Fibroblast of lung (primary cell): ENCODE data around the gene KIAA0232.

Source experiments
- EZH2 ChIP-seq: IDR thresholded peaks from 2 replicates; pipeline ENCODE4 v1.5.1; 2012; ENCODE audit warnings: low read length, control low read depth, mild to moderate bottlenecking; ENCODE audit errors: missing control alignments
- TF ChIP-seq, protein P1 (sequence below), 2 donors: IDR thresholded peaks in 1 of 2; conservative IDR thresholded peaks in 1 of 2; 1 replicate in 1 of 2; 2 replicates in 1 of 2; pipeline ENCODE4 v1.5.1; 2011 to 2012; ENCODE audit warnings: low read length in 2 of 2, control low read depth in 1 of 2, inconsistent platforms in 1 of 2, low read depth in 1 of 2, mild to moderate bottlenecking in 1 of 2

DNA sequence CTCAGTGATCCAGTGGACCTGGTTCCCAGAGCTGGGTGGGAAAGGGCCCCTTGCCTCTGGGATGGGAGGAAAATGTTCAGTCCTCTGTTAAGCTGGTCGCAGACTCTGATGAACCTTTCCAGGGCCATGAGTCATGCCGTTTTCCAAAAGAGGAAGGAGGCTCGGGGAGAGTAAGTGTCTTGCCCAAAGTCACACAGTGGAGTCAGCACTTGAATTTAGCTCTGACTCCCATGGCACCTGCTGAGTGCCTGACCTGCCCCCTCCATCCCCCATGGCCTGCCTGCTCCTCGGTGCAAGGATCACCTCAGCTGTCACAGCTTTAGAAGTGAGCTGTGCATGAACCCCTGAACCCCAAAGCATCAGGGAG, 14.0 kb upstream of the KIAA0232 start:
- TF ChIP-seq, protein P1, sequence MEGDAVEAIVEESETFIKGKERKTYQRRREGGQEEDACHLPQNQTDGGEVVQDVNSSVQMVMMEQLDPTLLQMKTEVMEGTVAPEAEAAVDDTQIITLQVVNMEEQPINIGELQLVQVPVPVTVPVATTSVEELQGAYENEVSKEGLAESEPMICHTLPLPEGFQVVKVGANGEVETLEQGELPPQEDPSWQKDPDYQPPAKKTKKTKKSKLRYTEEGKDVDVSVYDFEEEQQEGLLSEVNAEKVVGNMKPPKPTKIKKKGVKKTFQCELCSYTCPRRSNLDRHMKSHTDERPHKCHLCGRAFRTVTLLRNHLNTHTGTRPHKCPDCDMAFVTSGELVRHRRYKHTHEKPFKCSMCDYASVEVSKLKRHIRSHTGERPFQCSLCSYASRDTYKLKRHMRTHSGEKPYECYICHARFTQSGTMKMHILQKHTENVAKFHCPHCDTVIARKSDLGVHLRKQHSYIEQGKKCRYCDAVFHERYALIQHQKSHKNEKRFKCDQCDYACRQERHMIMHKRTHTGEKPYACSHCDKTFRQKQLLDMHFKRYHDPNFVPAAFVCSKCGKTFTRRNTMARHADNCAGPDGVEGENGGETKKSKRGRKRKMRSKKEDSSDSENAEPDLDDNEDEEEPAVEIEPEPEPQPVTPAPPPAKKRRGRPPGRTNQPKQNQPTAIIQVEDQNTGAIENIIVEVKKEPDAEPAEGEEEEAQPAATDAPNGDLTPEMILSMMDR (conservative IDR thresholded peaks at IDR 0.05 in 1 of 2, IDR thresholded peaks at IDR 0.05 in 1 of 2; ENCODE audit: low read depth in 1 of 2, low read length in 2 of 2) = no peak
- TF ChIP-seq EZH2 = no peak
